A549 (cell line): ENCODE data around the gene ZNF384.

Experiments
- CBX2 ChIP-seq: fragments of 200-600 bp; sonication (generic); IDR thresholded peaks from 2 replicates; pipeline ENCODE4 v1.6.1; 2016; ENCODE audit warnings: low read depth, mild to moderate bottlenecking, borderline replicate concordance
- CEBPB ChIP-seq, 2 experiments: fragments of >200 bp in 1 of 2; sonication (Bioruptor Twin) in 1 of 2; formaldehyde crosslinking in 1 of 2; IDR thresholded peaks; 2 replicates each; pipeline ENCODE4 v1.6.1; 2012 to 2016
- CTCF ChIP-seq: fragments of >200 bp; sonication (Bioruptor Twin); formaldehyde crosslinking; IDR thresholded peaks from 3 replicates; pipeline ENCODE4 v1.5.1; 2016
- EHF ChIP-seq: fragments of 250-450 bp; sonication (Bioruptor Pico); IDR thresholded peaks from 2 replicates; pipeline ENCODE4 v1.5.0; 2020; ENCODE audit warnings: mild to moderate bottlenecking
- EP300 ChIP-seq, 2 experiments: fragments of >200 bp; sonication (Bioruptor Twin); formaldehyde crosslinking; IDR thresholded peaks; 2 replicates in 1 of 2; 3 replicates in 1 of 2; pipeline ENCODE4 v1.6.1; 2016 to 2017
- FOSL2 ChIP-seq, 2 experiments: fragments of 450-650 bp in 1 of 2; fragments of >200 bp in 1 of 2; sonication (Bioruptor Twin) in 1 of 2; formaldehyde crosslinking; IDR thresholded peaks; 2 replicates each; pipeline versions ENCODE4 v1.5.0 to v1.6.1; 2016 to 2020; ENCODE audit warnings: mild to moderate bottlenecking in 1 of 2, moderate library complexity in 1 of 2
- JUNB ChIP-seq: fragments of >200 bp; sonication (Bioruptor Twin); formaldehyde crosslinking; IDR thresholded peaks from 2 replicates; pipeline ENCODE4 v1.6.1; 2016
- POLR2A ChIP-seq: IDR thresholded peaks from 2 replicates; pipeline ENCODE4 v1.6.1; 2012; ENCODE audit warnings: mild to moderate bottlenecking, low read length
- RCOR1 ChIP-seq: fragments of 150-350 bp; IDR thresholded peaks from 2 replicates; pipeline ENCODE4 v1.6.1; 2014; ENCODE audit warnings: antibody characterized with exemption, low read length, low read depth
- SREBF2 ChIP-seq: fragments of 450-650 bp; IDR thresholded peaks from 2 replicates; pipeline ENCODE4 v1.6.1; 2014; ENCODE audit warnings: mild to moderate bottlenecking, moderate library complexity
- TP53 ChIP-seq: fragments of 250-450 bp; sonication (Bioruptor Pico); IDR thresholded peaks from 2 replicates; pipeline ENCODE4 v1.5.0; 2021; ENCODE audit warnings: mild to moderate bottlenecking, moderate library complexity
- TF ChIP-seq, protein P1 (sequence below): fragments of >200 bp; sonication (Bioruptor Twin); formaldehyde crosslinking; IDR thresholded peaks from 3 replicates; pipeline ENCODE4 v1.6.1; 2016

DNA sequence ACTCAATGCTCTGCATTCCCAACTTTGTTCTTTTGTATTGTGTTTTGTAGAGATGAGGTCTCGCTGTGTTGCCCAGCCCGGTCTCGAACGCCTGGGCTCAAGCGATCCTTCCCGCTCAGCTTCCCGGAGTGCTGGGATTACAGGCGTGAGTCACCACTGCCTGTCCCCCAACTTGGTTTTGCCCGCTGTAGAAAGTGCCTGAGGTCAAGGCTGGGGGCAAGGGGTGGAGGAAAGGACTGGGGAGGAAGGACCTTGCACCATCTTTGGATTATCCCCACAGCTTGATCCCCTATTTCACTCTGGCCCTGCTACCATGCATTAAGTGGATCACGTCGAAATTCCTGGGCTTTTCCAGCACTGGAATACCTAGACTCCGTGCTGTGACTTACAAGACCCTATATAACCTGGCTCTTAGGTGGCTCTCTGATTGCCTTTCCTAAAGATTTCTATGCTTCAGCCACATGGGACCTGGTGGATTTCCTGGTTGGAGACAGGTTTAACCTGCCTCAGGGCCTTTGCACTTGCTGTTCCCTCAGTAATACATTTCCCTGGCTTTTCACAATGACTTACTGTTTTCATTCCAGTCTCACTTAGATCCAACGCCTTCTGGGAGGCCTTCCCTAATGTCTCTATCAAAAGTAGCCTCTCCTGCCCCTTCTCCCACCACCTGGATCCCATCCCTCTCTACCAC is 12.0 kb upstream of the ZNF384 start:
- TF ChIP-seq FOSL2 (IDR thresholded peaks at IDR 0.05) (no peak), FOSL2 (CRISPR knock-in tag; IDR thresholded peaks at IDR 0.05) (no peak), POLR2A (no peak), JUNB (no peak), CEBPB (IDR thresholded peaks at IDR 0.05) (no peak), CTCF (no peak), SREBF2 (no peak), EP300 (IDR thresholded peaks at IDR 0.05) (no peak), RCOR1 (no peak), EHF (CRISPR knock-in tag) (no peak), TP53 (no peak), CBX2 (no peak)
- TF ChIP-seq, protein P1, sequence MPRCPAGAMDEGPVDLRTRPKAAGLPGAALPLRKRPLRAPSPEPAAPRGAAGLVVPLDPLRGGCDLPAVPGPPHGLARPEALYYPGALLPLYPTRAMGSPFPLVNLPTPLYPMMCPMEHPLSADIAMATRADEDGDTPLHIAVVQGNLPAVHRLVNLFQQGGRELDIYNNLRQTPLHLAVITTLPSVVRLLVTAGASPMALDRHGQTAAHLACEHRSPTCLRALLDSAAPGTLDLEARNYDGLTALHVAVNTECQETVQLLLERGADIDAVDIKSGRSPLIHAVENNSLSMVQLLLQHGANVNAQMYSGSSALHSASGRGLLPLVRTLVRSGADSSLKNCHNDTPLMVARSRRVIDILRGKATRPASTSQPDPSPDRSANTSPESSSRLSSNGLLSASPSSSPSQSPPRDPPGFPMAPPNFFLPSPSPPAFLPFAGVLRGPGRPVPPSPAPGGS = no peak
